ENCODE results near the gene NSF.
A peak's percentile ranks its signal among the peaks of the same experiment; 100 is the strongest.
"Not testable (repeated sequence)": the region's sequence is repeated elsewhere in the genome, so short reads cannot be mapped to it uniquely, and the experiment has no call there.

NSF gene

GRCh38 chr17:46696522-46696921 is 106.1 kb downstream of the NSF start:
- DNase-seq (ENCODE audit: low read depth, low spot score): not testable (repeated sequence)

GRCh38 chr17:46699014-46699413 is 108.5 kb downstream of the NSF start:
- H3K27ac ChIP-seq; DNase-seq (ENCODE audit: low read depth, low spot score): not testable (repeated sequence)

More at GRCh38 chr17:46696522-46696921, 106.1 kb downstream of the NSF start:
- not testable (repeated sequence) for H3K27ac ChIP-seq

- DNase-seq (ENCODE audit: low read depth, low spot score): no peak
- H3K27ac ChIP-seq: no peak overlapping the region
Observed at GRCh38 chr17:46717999-46718398, 127.5 kb downstream of the NSF start.

GRCh38 chr17:46719891-46720290 is 129.4 kb downstream of the NSF start:
- H3K27ac ChIP-seq: no peak overlapping the region
- no peak for DNase-seq (ENCODE audit: low read depth, low spot score)

GRCh38 chr17:46720408-46720807 is 129.9 kb downstream of the NSF start:
- no peak for DNase-seq (ENCODE audit: low read depth, low spot score)
- H3K27ac ChIP-seq: no peak overlapping the region

- no peak for DNase-seq (ENCODE audit: low read depth, low spot score)
- no peak overlapping the region for H3K27ac ChIP-seq
Observed at GRCh38 chr17:46722662-46723285, 132.3 kb downstream of the NSF start.

- H3K27ac ChIP-seq: no peak overlapping the region
- no peak for DNase-seq (ENCODE audit: low read depth, low spot score)
Observed at GRCh38 chr17:46726206-46726605, 135.7 kb downstream of the NSF start.

GRCh38 chr17:46727572-46728348 is 137.3 kb downstream of the NSF start:
- DNase-seq (ENCODE audit: low read depth, low spot score): peak; percentile 36
- peak overlapping the region; percentile 36 for H3K27ac ChIP-seq

- DNase-seq (ENCODE audit: low read depth, low spot score): no peak
- H3K27ac ChIP-seq: peak overlapping the region; percentile 42
Observed at GRCh38 chr17:46730026-46730425, 139.6 kb downstream of the NSF start.

- DNase-seq (ENCODE audit: low read depth, low spot score): peak; percentile 20
- peak overlapping the region; percentile 42 for H3K27ac ChIP-seq
Observed at GRCh38 chr17:46730679-46731078, 140.2 kb downstream of the NSF start.

GRCh38 chr17:46732160-46732559 is 141.7 kb downstream of the NSF start:
- no peak overlapping the region for H3K27ac ChIP-seq
- no peak for DNase-seq (ENCODE audit: low read depth, low spot score)

- DNase-seq (ENCODE audit: low read depth, low spot score): no peak
- H3K27ac ChIP-seq: no peak overlapping the region
Observed at GRCh38 chr17:46732754-46733398, 142.4 kb downstream of the NSF start.

GRCh38 chr17:46733837-46734475 is 143.5 kb downstream of the NSF start:
- peak overlapping the region; percentile 34 for H3K27ac ChIP-seq
- DNase-seq (ENCODE audit: low read depth, low spot score): peak; percentile 24

GRCh38 chr17:46736100-46736499 is 145.6 kb downstream of the NSF start:
- H3K27ac ChIP-seq: no peak overlapping the region
- DNase-seq (ENCODE audit: low read depth, low spot score): no peak

- DNase-seq (ENCODE audit: low read depth, low spot score): no peak
- no peak overlapping the region for H3K27ac ChIP-seq
Observed at GRCh38 chr17:46737326-46737725, 146.9 kb downstream of the NSF start.

GRCh38 chr17:46738544-46738943 is 148.1 kb downstream of the NSF start:
- no peak for DNase-seq (ENCODE audit: low read depth, low spot score)
- H3K27ac ChIP-seq: no peak overlapping the region

GRCh38 chr17:46739982-46740381 is 149.5 kb downstream of the NSF start:
- DNase-seq (ENCODE audit: low read depth, low spot score): no peak
- no peak overlapping the region for H3K27ac ChIP-seq

- DNase-seq (ENCODE audit: low read depth, low spot score): no peak
- H3K27ac ChIP-seq: no peak overlapping the region
Observed at GRCh38 chr17:46741122-46741730, 150.8 kb downstream of the NSF start.

- H3K27ac ChIP-seq: peak overlapping the region; percentile 39
Observed at GRCh38 chr17:46742565-46743270, 152.2 kb downstream of the NSF start.

GRCh38 chr17:46744441-46744840 is 154.0 kb downstream of the NSF start:
- no peak overlapping the region for H3K27ac ChIP-seq
- no peak for DNase-seq (ENCODE audit: low read depth, low spot score)

More at GRCh38 chr17:46742565-46743270, 152.2 kb downstream of the NSF start:
- peak; percentile 80 for DNase-seq (ENCODE audit: low read depth, low spot score)
